ENCODE results near the gene APOO. TPM values are rescaled to one million over a fixed set of nuclear protein-coding genes. Genes with fewer than 3 reads are reported as not detected.

Gene APOO
- total and polyA plus RNA-seq, 2 experiments from 2014 or later: 7.3 to 20.2 TPM

DNA sequence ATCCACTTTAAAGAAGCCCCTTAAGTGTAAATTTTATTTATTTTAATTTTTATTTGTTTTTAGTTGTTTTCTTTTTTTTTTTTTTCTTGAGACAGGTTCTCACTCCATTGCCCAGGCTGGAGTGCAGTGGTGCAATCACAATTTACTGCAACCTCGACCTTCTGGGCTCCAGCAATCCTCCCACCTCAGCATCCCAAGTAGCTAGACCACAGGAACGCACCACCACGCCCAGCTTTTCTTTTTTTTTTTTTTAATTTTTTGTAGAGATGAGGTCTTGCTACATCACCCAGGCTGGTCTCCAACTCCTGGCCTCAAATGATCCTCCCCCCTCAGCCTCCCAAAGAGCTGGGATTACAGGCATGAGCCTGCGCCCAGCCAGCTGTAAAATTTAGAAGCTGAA lies 118.8 kb downstream of the APOO start:
- Histone ChIP-seq H3K9me3 (ENCODE audit: low read depth) (no peaks in the 10 kb centered on the region), H4K20me1 (ENCODE audit: insufficient read depth) (no peaks in the 10 kb centered on the region), H3F3A (ENCODE audit: insufficient read depth) (peaks cover 20% of the 10 kb centered on the region), H3K9ac (no peak overlapping the region), H3K27me3 (replicated peaks; ENCODE audit: insufficient read depth) (no peaks in the 10 kb centered on the region), H3K36me3 (ENCODE audit: low read depth) (0 out of 2 replicates have a peak, but pooled peaks cover 14% of the 10 kb centered on the region), H3K79me2 (ENCODE audit: insufficient read depth) (peaks cover 14% of the 10 kb centered on the region; the same call in 1 of the 2 replicates), H2AFZ (no peak overlapping the region), H3K27ac (no peak overlapping the region), H3K9me2 (ENCODE audit: insufficient read depth) (no peaks in the 10 kb centered on the region), H3K4me2 (ENCODE audit: unreplicated experiment) (no peak overlapping the region), H3K4me3 (no peak overlapping the region), H3K4me1 (ENCODE audit: insufficient read depth) (peaks cover 8% of the 10 kb centered on the region; the same call in 1 of the 2 replicates)
- WGBS, 2 experiments (ENCODE audit: low coverage in 1 of 2, low lambda C conversion rate in 2 of 2, missing lambda C conversion rate in 2 of 2): 79 to 90% methylated on average over 4 of the region's 4 CpGs
- no peak for DNase-seq
- in situ Hi-C loops (cut with MboI): loop anchor here (10.0 kb wide), 1 partner anchor 116 kb away; the partner anchor contains the start of genes APOO and CXorf58
- TF ChIP-seq EZH2phosphoT487 (IDR thresholded peaks at IDR 0.05; ENCODE audit: insufficient read depth, low read depth): no peak
- TF ChIP-seq EZH2 (IDR thresholded peaks at IDR 0.05; ENCODE audit: insufficient read depth, poor library complexity, severe bottlenecking): no peak

DNA sequence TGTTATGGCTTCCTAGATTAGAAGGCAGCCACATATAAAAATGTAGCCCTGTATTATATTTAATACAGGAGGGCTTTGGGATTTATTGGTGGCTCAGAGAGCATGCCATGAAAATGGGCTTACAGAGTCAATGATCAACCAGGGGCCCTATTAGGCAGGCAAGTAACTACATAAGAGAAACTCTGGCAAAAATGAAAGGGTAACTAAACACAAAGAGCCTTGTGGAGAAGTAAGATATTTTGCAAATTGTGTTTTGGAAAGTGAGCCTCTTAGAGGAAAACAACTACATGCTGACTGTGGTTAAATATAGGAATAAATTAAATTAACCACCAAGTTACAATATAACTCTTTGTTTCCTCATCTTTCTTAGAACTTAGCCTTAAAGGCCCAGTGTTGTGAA lies 119.2 kb downstream of the APOO start:
- Histone ChIP-seq H3K4me3 (no peak overlapping the region), H3K4me1 (ENCODE audit: insufficient read depth) (peaks cover 8% of the 10 kb centered on the region; the same call in 1 of the 2 replicates), H3K9me3 (ENCODE audit: low read depth) (no peaks in the 10 kb centered on the region), H4K20me1 (ENCODE audit: insufficient read depth) (no peaks in the 10 kb centered on the region), H3K27me3 (replicated peaks; ENCODE audit: insufficient read depth) (no peaks in the 10 kb centered on the region), H3K9ac (no peak overlapping the region), H3K79me2 (ENCODE audit: insufficient read depth) (peaks cover 18% of the 10 kb centered on the region; the same call in 1 of the 2 replicates), H2AFZ (no peak overlapping the region), H3K4me2 (ENCODE audit: unreplicated experiment) (no peak overlapping the region), H3K36me3 (ENCODE audit: low read depth) (0 out of 2 replicates have a peak, but pooled peaks cover 14% of the 10 kb centered on the region), H3K9me2 (ENCODE audit: insufficient read depth) (no peaks in the 10 kb centered on the region), H3F3A (ENCODE audit: insufficient read depth) (peaks cover 24% of the 10 kb centered on the region), H3K27ac (no peak overlapping the region)
- in situ Hi-C loops (cut with MboI): loop anchor here (10.0 kb wide), 1 partner anchor 116 kb away; the partner anchor contains the start of genes APOO and CXorf58
- DNase-seq: no peak
- TF ChIP-seq EZH2 (IDR thresholded peaks at IDR 0.05; ENCODE audit: insufficient read depth, poor library complexity, severe bottlenecking) (no peak), EZH2phosphoT487 (IDR thresholded peaks at IDR 0.05; ENCODE audit: insufficient read depth, low read depth) (no peak)

DNA sequence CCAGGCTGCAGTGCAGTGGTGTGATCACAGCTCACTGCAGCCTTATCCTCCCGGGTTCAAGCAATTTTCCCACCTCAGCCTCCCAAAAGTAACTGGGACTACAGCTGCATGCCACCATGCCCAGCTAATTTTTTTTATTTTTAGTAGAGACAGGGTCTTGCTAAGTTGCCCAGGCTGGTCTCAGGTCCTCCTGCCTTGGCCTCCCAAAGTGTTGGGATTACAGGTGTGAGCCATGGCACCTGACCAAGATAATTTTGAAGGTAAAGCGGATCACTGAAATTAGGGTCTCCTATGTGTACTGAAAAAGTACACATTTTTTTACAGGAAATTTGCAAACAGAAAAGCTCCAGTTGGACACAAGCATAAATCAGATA lies 120.0 kb downstream of the APOO start:
- H3K4me1 ChIP-seq (ENCODE audit: insufficient read depth): peaks cover 8% of the 10 kb centered on the region
- WGBS, 2 experiments (ENCODE audit: low coverage in 1 of 2, low lambda C conversion rate in 2 of 2, missing lambda C conversion rate in 2 of 2): 96 to 97% methylated on average over 2 of the region's 2 CpGs
- in situ Hi-C loops (cut with MboI): loop anchor here (10.0 kb wide), 1 partner anchor 117 kb away; the partner anchor contains the start of genes APOO and CXorf58
- H3K4me3 ChIP-seq: no peak overlapping the region
- 0 out of 2 replicates have a peak, but pooled peaks cover 14% of the 10 kb centered on the region for H3K36me3 ChIP-seq (ENCODE audit: low read depth)
- no peak overlapping the region for H2AFZ ChIP-seq
- H3K9ac ChIP-seq: no peak overlapping the region
- no peaks in the 10 kb centered on the region for H4K20me1 ChIP-seq (ENCODE audit: insufficient read depth)
- peaks cover 24% of the 10 kb centered on the region for H3F3A ChIP-seq (ENCODE audit: insufficient read depth)
- H3K27ac ChIP-seq: no peak overlapping the region
- no peaks in the 10 kb centered on the region for H3K9me3 ChIP-seq (ENCODE audit: low read depth)
- H3K79me2 ChIP-seq (ENCODE audit: insufficient read depth): peaks cover 18% of the 10 kb centered on the region; the same call in 1 of the 2 replicates
- no peak overlapping the region for H3K4me2 ChIP-seq (ENCODE audit: unreplicated experiment)
- TF ChIP-seq EZH2 (IDR thresholded peaks at IDR 0.05; ENCODE audit: insufficient read depth, poor library complexity, severe bottlenecking) (no peak), EZH2phosphoT487 (IDR thresholded peaks at IDR 0.05; ENCODE audit: insufficient read depth, low read depth) (no peak)
- no peaks in the 10 kb centered on the region for H3K27me3 ChIP-seq (replicated peaks; ENCODE audit: insufficient read depth)
- no peaks in the 10 kb centered on the region for H3K9me2 ChIP-seq (ENCODE audit: insufficient read depth)
- DNase-seq: no peak

DNA sequence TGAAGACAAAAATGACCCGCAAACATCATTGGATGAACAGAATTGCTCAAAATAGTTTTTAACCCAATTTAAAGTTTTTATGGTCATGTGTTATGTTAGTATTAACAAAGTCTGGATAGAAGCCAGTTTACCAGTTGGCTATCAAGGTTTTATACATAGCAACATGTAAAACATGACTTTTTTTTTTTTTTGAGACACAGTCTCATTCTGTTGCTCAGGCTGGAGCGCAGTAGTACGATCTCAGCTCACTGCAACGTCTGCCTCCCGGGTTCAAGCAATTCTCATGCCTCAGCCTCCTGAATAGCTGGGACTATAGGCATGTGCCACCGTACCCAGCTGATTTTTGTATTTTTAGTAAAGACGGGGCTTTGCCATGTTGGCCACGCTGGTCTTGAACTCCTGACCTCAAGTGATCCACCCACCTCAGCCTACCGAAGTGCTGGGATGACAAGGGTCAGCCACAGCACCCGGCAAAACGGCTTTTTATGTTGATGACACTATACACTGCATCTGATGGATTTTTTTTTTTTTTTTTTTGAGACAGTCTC lies 121.4 kb downstream of the APOO start:
- H3K9ac ChIP-seq: no peak overlapping the region
- no peak overlapping the region for H3K27ac ChIP-seq
- 0 out of 2 replicates have a peak, but pooled peaks cover 14% of the 10 kb centered on the region for H3K36me3 ChIP-seq (ENCODE audit: low read depth)
- H3K4me3 ChIP-seq: no peak overlapping the region
- 91 to 97% methylated on average over 8 to 11 of the region's 11 CpGs for whole genome bisulfite sequencing, 2 experiments (ENCODE audit: low coverage in 1 of 2, low lambda C conversion rate in 2 of 2, missing lambda C conversion rate in 2 of 2)
- H3K9me3 ChIP-seq (ENCODE audit: low read depth): no peaks in the 10 kb centered on the region
- in situ Hi-C loops (cut with MboI): loop anchor here (10.0 kb wide), 1 partner anchor 118 kb away; the partner anchor contains the start of genes APOO and CXorf58
- H3K4me1 ChIP-seq (ENCODE audit: insufficient read depth): peaks cover 18% of the 10 kb centered on the region
- H2AFZ ChIP-seq: no peak overlapping the region
- DNase-seq: peak; percentile 27
- peaks cover 18% of the 10 kb centered on the region; the same call in 1 of the 2 replicates for H3K79me2 ChIP-seq (ENCODE audit: insufficient read depth)
- H3K9me2 ChIP-seq (ENCODE audit: insufficient read depth): no peaks in the 10 kb centered on the region
- no peak overlapping the region for H3K4me2 ChIP-seq (ENCODE audit: unreplicated experiment)
- no peak for TF ChIP-seq EZH2phosphoT487 (IDR thresholded peaks at IDR 0.05; ENCODE audit: insufficient read depth, low read depth)
- no peak for TF ChIP-seq EZH2 (IDR thresholded peaks at IDR 0.05; ENCODE audit: insufficient read depth, poor library complexity, severe bottlenecking)
- H3F3A ChIP-seq (ENCODE audit: insufficient read depth): peaks cover 31% of the 10 kb centered on the region
- no peaks in the 10 kb centered on the region for H4K20me1 ChIP-seq (ENCODE audit: insufficient read depth)
- H3K27me3 ChIP-seq (replicated peaks; ENCODE audit: insufficient read depth): no peaks in the 10 kb centered on the region

Data from GM23248 (cell line).